PC-3 (cell line): ENCODE results near the gene CDK14.

Source experiments
- EZH2 ChIP-seq: fragments of 300-600 bp; sonication (generic); IDR thresholded peaks from one replicate; pipeline ENCODE4 v1.6.1; 2017; ENCODE audit warnings: antibody characterized with exemption, mild to moderate bottlenecking, low read length; ENCODE audit not compliant: unreplicated experiment
- EZH2phosphoT487 ChIP-seq: fragments of 300-600 bp; sonication (generic); IDR thresholded peaks from 2 replicates; pipeline ENCODE4 v1.6.1; 2018; ENCODE audit warnings: mild to moderate bottlenecking, antibody characterized with exemption, low read length, borderline replicate concordance
- TF ChIP-seq, protein P1 (sequence below): fragments of 300-600 bp; sonication (generic); conservative IDR thresholded peaks from 2 replicates; pipeline ENCODE4 v1.5.1; 2017; ENCODE audit warnings: antibody characterized with exemption, low read depth, mild to moderate bottlenecking, low read length

DNA sequence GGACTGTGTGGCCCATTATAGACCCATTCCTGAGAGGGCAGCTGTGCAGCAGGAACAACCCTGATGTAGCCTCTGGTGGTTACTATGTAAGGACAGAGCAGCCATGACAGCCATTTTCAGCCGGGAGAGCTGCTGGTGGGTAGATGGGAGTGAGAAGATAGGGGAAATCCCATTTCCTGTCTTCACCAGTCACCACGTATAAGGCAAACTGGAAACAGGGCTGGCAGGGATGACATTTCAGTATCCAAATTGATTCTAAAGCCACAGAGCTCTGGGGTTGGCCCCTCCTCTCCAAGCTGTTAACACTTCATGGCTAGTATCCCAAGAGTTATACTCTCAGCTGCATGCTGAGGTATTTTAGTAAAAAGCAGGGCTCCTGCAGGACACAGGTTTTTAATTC, 652.9 kb downstream of the CDK14 start:
- TF ChIP-seq, protein P1, sequence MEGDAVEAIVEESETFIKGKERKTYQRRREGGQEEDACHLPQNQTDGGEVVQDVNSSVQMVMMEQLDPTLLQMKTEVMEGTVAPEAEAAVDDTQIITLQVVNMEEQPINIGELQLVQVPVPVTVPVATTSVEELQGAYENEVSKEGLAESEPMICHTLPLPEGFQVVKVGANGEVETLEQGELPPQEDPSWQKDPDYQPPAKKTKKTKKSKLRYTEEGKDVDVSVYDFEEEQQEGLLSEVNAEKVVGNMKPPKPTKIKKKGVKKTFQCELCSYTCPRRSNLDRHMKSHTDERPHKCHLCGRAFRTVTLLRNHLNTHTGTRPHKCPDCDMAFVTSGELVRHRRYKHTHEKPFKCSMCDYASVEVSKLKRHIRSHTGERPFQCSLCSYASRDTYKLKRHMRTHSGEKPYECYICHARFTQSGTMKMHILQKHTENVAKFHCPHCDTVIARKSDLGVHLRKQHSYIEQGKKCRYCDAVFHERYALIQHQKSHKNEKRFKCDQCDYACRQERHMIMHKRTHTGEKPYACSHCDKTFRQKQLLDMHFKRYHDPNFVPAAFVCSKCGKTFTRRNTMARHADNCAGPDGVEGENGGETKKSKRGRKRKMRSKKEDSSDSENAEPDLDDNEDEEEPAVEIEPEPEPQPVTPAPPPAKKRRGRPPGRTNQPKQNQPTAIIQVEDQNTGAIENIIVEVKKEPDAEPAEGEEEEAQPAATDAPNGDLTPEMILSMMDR: no peak
- TF ChIP-seq EZH2: no peak
- no peak for TF ChIP-seq EZH2phosphoT487
